GM23248 (cell line): ENCODE measurements around the gene TXLNA. TPM values are rescaled to one million over a fixed set of nuclear protein-coding genes. Genes with fewer than 3 reads are reported as not detected.
A peak's percentile ranks its signal among the peaks of the same experiment; 100 is the strongest.

Source experiments
- DNase-seq: peaks from one replicate; pipeline ENCODE4 v3.0.0-alpha.2; 2015
- H2AFZ ChIP-seq: fragments of 200-600 bp; sonication (generic); 2 replicates; pipeline ENCODE4 v1.6.1; 2016; ENCODE audit warnings: antibody characterized with exemption
- H3F3A ChIP-seq: fragments of 200-600 bp; sonication (generic); 2 replicates; pipeline ENCODE4 v1.6.1; 2016; ENCODE audit warnings: mild to moderate bottlenecking, antibody characterized with exemption, mixed run types; ENCODE audit not compliant: insufficient read depth
- H3K27ac ChIP-seq: fragments of 200-600 bp; sonication (generic); 2 replicates; pipeline ENCODE4 v1.5.1; 2016; ENCODE audit warnings: mild to moderate bottlenecking
- H3K27me3 ChIP-seq: fragments of 200-600 bp; sonication (generic); replicated peaks from 2 replicates; pipeline ENCODE4 v1.6.1; 2016; ENCODE audit warnings: mild to moderate bottlenecking; ENCODE audit not compliant: insufficient read depth
- H3K36me3 ChIP-seq: fragments of 200-600 bp; sonication (generic); 2 replicates; pipeline ENCODE4 v1.6.1; 2016; ENCODE audit warnings: low read depth, mild to moderate bottlenecking
- H3K4me1 ChIP-seq: fragments of 200-600 bp; sonication (generic); 2 replicates; pipeline ENCODE4 v1.6.1; 2016; ENCODE audit warnings: mild to moderate bottlenecking; ENCODE audit not compliant: insufficient read depth
- H3K4me2 ChIP-seq: fragments of 200-600 bp; sonication (generic); one replicate; pipeline ENCODE4 v1.6.1; 2016; ENCODE audit warnings: mild to moderate bottlenecking; ENCODE audit not compliant: unreplicated experiment
- H3K4me3 ChIP-seq: fragments of 200-600 bp; sonication (generic); 2 replicates; pipeline ENCODE4 v1.5.1; 2016; ENCODE audit warnings: mild to moderate bottlenecking
- H3K79me2 ChIP-seq: fragments of 200-600 bp; sonication (generic); 2 replicates; pipeline ENCODE4 v1.6.1; 2016; ENCODE audit warnings: mild to moderate bottlenecking; ENCODE audit not compliant: insufficient read depth
- H3K9ac ChIP-seq: fragments of 200-600 bp; sonication (generic); 2 replicates; pipeline ENCODE4 v1.6.1; 2016; ENCODE audit warnings: mild to moderate bottlenecking
- H3K9me2 ChIP-seq: fragments of 200-600 bp; sonication (generic); 2 replicates; pipeline ENCODE4 v1.6.1; 2016; ENCODE audit warnings: mixed run types, mild to moderate bottlenecking, moderate library complexity; ENCODE audit not compliant: insufficient read depth
- H3K9me3 ChIP-seq: fragments of 200-600 bp; sonication (generic); one replicate; pipeline ENCODE4 v1.6.1; 2017; ENCODE audit warnings: low read depth
- H4K20me1 ChIP-seq: fragments of 200-600 bp; sonication (generic); 2 replicates; pipeline ENCODE4 v1.6.0; 2016; ENCODE audit not compliant: insufficient read depth
- EZH2 ChIP-seq: fragments of 200-600 bp; sonication (generic); IDR thresholded peaks from 2 replicates; pipeline ENCODE4 v1.6.1; 2018; ENCODE audit warnings: antibody characterized with exemption, mild to moderate bottlenecking; ENCODE audit not compliant: insufficient read depth, poor library complexity, severe bottlenecking
- EZH2phosphoT487 ChIP-seq: fragments of 200-600 bp; sonication (generic); IDR thresholded peaks from 2 replicates; pipeline ENCODE4 v1.6.1; 2018; ENCODE audit warnings: antibody characterized with exemption, moderate library complexity, mild to moderate bottlenecking, low read depth; ENCODE audit not compliant: insufficient read depth
- WGBS, 2 experiments: methylation state at CpG; one replicate each; pipeline ENCODE4 v1.1.6; 2015 to 2017; ENCODE audit warnings: low lambda C conversion rate in 2 of 2, low coverage in 1 of 2; ENCODE audit errors: missing lambda C conversion rate in 2 of 2; 5-methylcytosine and 5-hydroxymethylcytosine counted together
- in situ Hi-C: fragments of 300-500 bp; cut with MboI; formaldehyde crosslinking; loops from 2 replicates; pipeline ENCODE4 v1.15.0; 2020
- polyA plus RNA-seq: library from polyadenylated mRNA; unstranded; fragments of >200 nt; fragmentation: Nextera tagmentation; extraction: Ambion mirVana; gene quantifications from 2 replicates; pipeline ENCODE4 v1.2.1, GENCODE V29; 2016
- total RNA-seq: library from RNA; depleted of rRNA; stranded (reverse); fragments of >200 nt; shearing (Covaris generic); gene quantifications from 2 replicates; pipeline ENCODE4 v1.2.3, GENCODE V29; 2014

TXLNA gene
- total and polyA plus RNA-seq, 2 experiments from 2014 or later = 77.6 to 92.1 TPM

GRCh38 chr1:32192220-32192948, 12.9 kb downstream of the TXLNA start:
- Histone ChIP-seq H3F3A (peaks cover 55% of the 10 kb centered on the region), H3K27ac (no peak overlapping the region), H3K27me3 (no peaks in the 10 kb centered on the region), H3K36me3 (peaks cover 91% of the 10 kb centered on the region), H3K9me2 (no peaks in the 10 kb centered on the region), H4K20me1 (no peaks in the 10 kb centered on the region), H3K4me2 (no peak overlapping the region), H2AFZ (no peak overlapping the region), H3K79me2 (peaks cover 28% of the 10 kb centered on the region), H3K9ac (no peak overlapping the region), H3K4me3 (no peak overlapping the region), H3K9me3 (no peaks in the 10 kb centered on the region), H3K4me1 (peaks cover 10% of the 10 kb centered on the region)
- in situ Hi-C loops = no loop called here
- 93 to 95% methylated on average over 7 to 8 of the region's 8 CpGs for WGBS, 2 experiments
- no peak for DNase-seq
- TF ChIP-seq EZH2 (no peak), EZH2phosphoT487 (no peak)

- Histone ChIP-seq H3K9me2 (no peaks in the 10 kb centered on the region), H3K4me2 (no peak overlapping the region), H3K27ac (no peak overlapping the region), H3F3A (peaks cover 72% of the 10 kb centered on the region), H3K4me3 (no peak overlapping the region), H3K4me1 (peaks cover 21% of the 10 kb centered on the region), H3K27me3 (no peaks in the 10 kb centered on the region), H3K79me2 (peaks cover 7% of the 10 kb centered on the region), H4K20me1 (no peaks in the 10 kb centered on the region), H3K9me3 (no peaks in the 10 kb centered on the region), H3K9ac (no peak overlapping the region), H2AFZ (no peak overlapping the region), H3K36me3 (peaks cover 67% of the 10 kb centered on the region)
- no peak for TF ChIP-seq EZH2
- no peak for TF ChIP-seq EZH2phosphoT487
- no peak for DNase-seq
- in situ Hi-C loops = no loop called here
- 97 to 100% methylated on average over 6 of the region's 6 CpGs for WGBS, 2 experiments
Observed at GRCh38 chr1:32194984-32195383, 15.5 kb downstream of the TXLNA start.

GRCh38 chr1:32195531-32195930, 16.1 kb downstream of the TXLNA start:
- H3K9me2 ChIP-seq = no peaks in the 10 kb centered on the region
- H3K4me2 ChIP-seq = no peak overlapping the region
- TF ChIP-seq EZH2 (no peak), EZH2phosphoT487 (no peak)
- peaks cover 22% of the 10 kb centered on the region for H3K4me1 ChIP-seq
- no peaks in the 10 kb centered on the region for H4K20me1 ChIP-seq
- H2AFZ ChIP-seq = no peak overlapping the region
- DNase-seq = no peak
- H3K36me3 ChIP-seq = peaks cover 61% of the 10 kb centered on the region
- H3F3A ChIP-seq = peaks cover 73% of the 10 kb centered on the region
- peaks cover 2% of the 10 kb centered on the region for H3K79me2 ChIP-seq
- 100% methylated on average over 3 of the region's 3 CpGs for WGBS, 2 experiments
- H3K9ac ChIP-seq = no peak overlapping the region
- in situ Hi-C loops = no loop called here
- H3K27ac ChIP-seq = no peak overlapping the region
- no peak overlapping the region for H3K4me3 ChIP-seq
- no peaks in the 10 kb centered on the region for H3K27me3 ChIP-seq
- no peaks in the 10 kb centered on the region for H3K9me3 ChIP-seq

GRCh38 chr1:32195972-32196823, 16.7 kb downstream of the TXLNA start:
- Histone ChIP-seq H3K27ac (peak overlapping the region; percentile 26; the same call in 1 of the 2 replicates), H2AFZ (no peak overlapping the region), H3K4me1 (peaks cover 22% of the 10 kb centered on the region), H3K36me3 (peaks cover 56% of the 10 kb centered on the region), H3K4me2 (no peak overlapping the region), H3K9me3 (no peaks in the 10 kb centered on the region), H3K27me3 (no peaks in the 10 kb centered on the region), H3K9ac (no peak overlapping the region), H3K4me3 (no peak overlapping the region), H3K9me2 (no peaks in the 10 kb centered on the region), H3K79me2 (no peaks in the 10 kb centered on the region), H3F3A (peaks cover 73% of the 10 kb centered on the region), H4K20me1 (no peaks in the 10 kb centered on the region)
- in situ Hi-C loops = no loop called here
- TF ChIP-seq EZH2 = no peak
- DNase-seq = peak; percentile 54
